ENCODE measurements around the gene NUDT19. TPM values are rescaled to one million over a fixed set of nuclear protein-coding genes. Genes with fewer than 3 reads are reported as not detected.
"Not testable (repeated sequence)": the region's sequence is repeated elsewhere in the genome, so short reads cannot be mapped to it uniquely, and the experiment has no call there.

The NUDT19 gene
- total RNA-seq, 4 donors from 2014 or later: 4.2 to 15.2 (median 12.8) TPM

GRCh38 chr19:32649751-32650150 lies 41.9 kb upstream of the NUDT19 start:
- in situ Hi-C loops (cut with MboI; ENCODE audit: low pct_ligation_motif_present in 1 of 4, low pct_unique_long_range_greater_than_20kb in 1 of 4, low sequenced_read_pairs in 3 of 4): no loop called here

GRCh38 chr19:32650671-32651070 lies 41.0 kb upstream of the NUDT19 start:
- in situ Hi-C loops (cut with MboI; ENCODE audit: low pct_ligation_motif_present in 1 of 4, low pct_unique_long_range_greater_than_20kb in 1 of 4, low sequenced_read_pairs in 3 of 4) (no loop called here), intact Hi-C loops (cut with DNase I; ENCODE audit: low total_unique reads) (no loop called here)
- Histone ChIP-seq H3K36me3 (peaks cover 0 to 23% (median 11%) of the 10 kb centered on the region in 4 donors), H3K4me3 (no peak overlapping the region), H3K27ac (no peak overlapping the region), H3K27me3 (no peaks in the 10 kb centered on the region), H3K4me1 (peaks cover 9 to 29% (median 15%) of the 10 kb centered on the region in 4 donors), H3K9me3 (no peaks in the 10 kb centered on the region)
- WGBS, 2 donors (ENCODE audit: low coverage in 1 of 2): 92 to 100% methylated on average over 5 of the region's 5 CpGs
- no peak for DNase-seq
- TF ChIP-seq EP300 (IDR thresholded peaks at IDR 0.05; ENCODE audit: low read depth): no peak
- no peak for TF ChIP-seq POLR2A (IDR thresholded peaks at IDR 0.05)
- TF ChIP-seq CTCF (IDR thresholded peaks at IDR 0.05): no peak
- no peak for TF ChIP-seq POLR2AphosphoS5 (IDR thresholded peaks at IDR 0.05)

More at GRCh38 chr19:32649751-32650150, 41.9 kb upstream of the NUDT19 start:
- H3K27me3 ChIP-seq: no peaks in the 10 kb centered on the region
- H3K27ac ChIP-seq: no peak overlapping the region
- intact Hi-C loops (cut with DNase I; ENCODE audit: low total_unique reads): no loop called here
- peaks cover 0 to 30% (median 12%) of the 10 kb centered on the region in 4 donors for H3K36me3 ChIP-seq
- WGBS, 2 donors (ENCODE audit: low coverage in 1 of 2): 80 to 98% methylated on average over 1 to 11 of the region's 11 CpGs
- peaks cover 9 to 29% (median 15%) of the 10 kb centered on the region in 4 donors for H3K4me1 ChIP-seq
- DNase-seq: no peak
- TF ChIP-seq CTCF (IDR thresholded peaks at IDR 0.05) (no peak), POLR2AphosphoS5 (IDR thresholded peaks at IDR 0.05) (no peak), POLR2A (IDR thresholded peaks at IDR 0.05) (no peak), EP300 (IDR thresholded peaks at IDR 0.05; ENCODE audit: low read depth) (no peak)
- H3K9me3 ChIP-seq: no peaks in the 10 kb centered on the region
- H3K4me3 ChIP-seq: no peak overlapping the region

GRCh38 chr19:32651729-32652140 lies 39.9 kb upstream of the NUDT19 start:
- TF ChIP-seq EP300 (IDR thresholded peaks at IDR 0.05; ENCODE audit: low read depth) (no peak), CTCF (IDR thresholded peaks at IDR 0.05) (no peak), POLR2A (IDR thresholded peaks at IDR 0.05) (no peak), POLR2AphosphoS5 (IDR thresholded peaks at IDR 0.05) (no peak)
- DNase-seq: peak; percentile 49
- intact Hi-C loops (cut with DNase I; ENCODE audit: low total_unique reads) (no loop called here), in situ Hi-C loops (cut with MboI; ENCODE audit: low pct_ligation_motif_present in 1 of 4, low pct_unique_long_range_greater_than_20kb in 1 of 4, low sequenced_read_pairs in 3 of 4) (no loop called here)
- Histone ChIP-seq H3K36me3 (peaks cover 0 to 23% (median 11%) of the 10 kb centered on the region in 4 donors), H3K9me3 (no peaks in the 10 kb centered on the region), H3K27me3 (no peaks in the 10 kb centered on the region), H3K27ac (peak overlapping the region in 1 of 4 donors; percentile 61), H3K4me1 (peaks cover 9 to 29% (median 15%) of the 10 kb centered on the region in 4 donors), H3K4me3 (no peak overlapping the region)
- WGBS, 2 donors (ENCODE audit: low coverage in 1 of 2): 17 to 48% methylated on average over 1 to 8 of the region's 8 CpGs

- H3K36me3 ChIP-seq: peaks cover 0 to 23% (median 9%) of the 10 kb centered on the region in 4 donors
- H3K9me3 ChIP-seq; in situ Hi-C loops (cut with MboI; ENCODE audit: low pct_ligation_motif_present in 1 of 4, low pct_unique_long_range_greater_than_20kb in 1 of 4, low sequenced_read_pairs in 3 of 4); intact Hi-C loops (cut with DNase I; ENCODE audit: low total_unique reads); DNase-seq; H3K27me3 ChIP-seq; H3K4me3 ChIP-seq: not testable (repeated sequence)
- peak overlapping the region; percentile 37 to 64 (median 56) for H3K27ac ChIP-seq
- WGBS, 2 donors (ENCODE audit: low coverage in 1 of 2): 86 to 91% methylated on average over 7 to 13 of the region's 13 CpGs
- H3K4me1 ChIP-seq: peaks cover 9 to 29% (median 15%) of the 10 kb centered on the region in 4 donors
Observed at GRCh38 chr19:32652331-32652730, 39.3 kb upstream of the NUDT19 start.
